HFF-Myc (cell line): ENCODE measurements around the gene C1QTNF6.

Experiments
- DNase-seq: peaks from one replicate; pipeline ENCODE4 v3.0.0-alpha.2; 2011; ENCODE audit warnings: low read depth; ENCODE audit errors: extremely low read depth
- H3K4me3 ChIP-seq: replicated peaks from 2 replicates; pipeline ENCODE4 v1.5.1; 2011; ENCODE audit warnings: low read depth, mild to moderate bottlenecking, control low read depth, low read length
- CTCF ChIP-seq: IDR thresholded peaks from 2 replicates; pipeline ENCODE4 v1.5.1; 2012; ENCODE audit warnings: mild to moderate bottlenecking, low read depth, low read length, control low read depth; ENCODE audit errors: missing control alignments

C1QTNF6 gene

GRCh38 chr22:37221424-37222333 lies 33.6 kb upstream of the C1QTNF6 start:
- TF ChIP-seq CTCF = no peak
- DNase-seq = no peak

GRCh38 chr22:37220543-37220981 lies 32.5 kb upstream of the C1QTNF6 start:
- no peak for TF ChIP-seq CTCF
- H3K4me3 ChIP-seq = no peak overlapping the region
- no peak for DNase-seq

More at GRCh38 chr22:37221424-37222333, 33.6 kb upstream of the C1QTNF6 start:
- no peak overlapping the region for H3K4me3 ChIP-seq

GRCh38 chr22:37219533-37219932 lies 31.5 kb upstream of the C1QTNF6 start:
- no peak for TF ChIP-seq CTCF
- no peak overlapping the region for H3K4me3 ChIP-seq
- no peak for DNase-seq

DNA sequence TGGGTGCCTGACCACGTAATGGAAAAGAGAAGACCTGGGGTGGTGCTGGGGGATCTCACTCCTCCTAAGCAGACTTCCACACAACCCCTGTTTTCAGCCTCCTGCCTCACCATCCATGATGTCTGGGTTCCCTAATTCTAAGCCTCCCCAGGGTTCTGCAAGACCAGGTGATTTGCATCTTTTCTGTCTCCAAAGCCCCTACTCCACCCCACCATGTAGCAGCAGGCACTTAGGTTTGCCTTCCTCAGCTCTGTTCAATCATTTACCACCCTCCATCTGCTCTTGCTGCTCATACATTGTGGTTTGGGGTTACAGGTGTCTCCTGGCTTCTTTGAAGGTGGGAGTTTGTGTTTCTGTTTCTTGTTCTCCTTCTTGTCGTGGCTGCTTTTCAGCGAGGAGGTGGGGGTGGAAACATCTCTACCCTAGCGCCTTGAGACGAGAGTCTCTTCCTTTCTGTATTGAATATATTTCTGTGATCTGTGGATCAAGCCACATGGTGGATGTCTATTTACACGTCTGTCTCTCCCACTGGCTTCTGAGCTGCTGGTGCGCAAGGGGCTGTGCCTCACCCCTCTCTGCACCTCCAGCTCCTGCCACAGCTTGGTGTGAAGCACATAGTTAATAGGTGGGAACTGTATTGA lies 30.8 kb upstream of the C1QTNF6 start:
- no peak for DNase-seq
- H3K4me3 ChIP-seq = no peak overlapping the region
- TF ChIP-seq CTCF = no peak

DNA sequence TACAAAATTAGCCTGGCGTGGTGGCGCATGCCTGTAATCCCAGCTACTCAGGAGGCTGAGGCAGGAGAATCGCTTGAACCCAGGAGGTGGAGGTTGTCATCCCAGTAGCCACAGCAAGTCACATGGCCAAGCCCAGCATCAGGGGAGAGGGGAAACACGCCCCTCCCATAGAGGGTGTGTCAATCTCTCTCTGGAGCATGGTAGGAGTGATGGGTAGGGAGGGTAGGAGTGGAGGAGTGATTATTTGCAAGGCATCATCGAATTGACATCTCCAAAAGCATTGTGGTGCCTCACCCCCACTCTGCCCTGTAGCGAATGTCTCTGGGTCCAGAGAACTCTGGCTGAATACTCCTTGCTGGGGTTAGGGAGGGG lies 30.3 kb upstream of the C1QTNF6 start:
- TF ChIP-seq CTCF = no peak
- no peak overlapping the region for H3K4me3 ChIP-seq
- DNase-seq = no peak

DNA sequence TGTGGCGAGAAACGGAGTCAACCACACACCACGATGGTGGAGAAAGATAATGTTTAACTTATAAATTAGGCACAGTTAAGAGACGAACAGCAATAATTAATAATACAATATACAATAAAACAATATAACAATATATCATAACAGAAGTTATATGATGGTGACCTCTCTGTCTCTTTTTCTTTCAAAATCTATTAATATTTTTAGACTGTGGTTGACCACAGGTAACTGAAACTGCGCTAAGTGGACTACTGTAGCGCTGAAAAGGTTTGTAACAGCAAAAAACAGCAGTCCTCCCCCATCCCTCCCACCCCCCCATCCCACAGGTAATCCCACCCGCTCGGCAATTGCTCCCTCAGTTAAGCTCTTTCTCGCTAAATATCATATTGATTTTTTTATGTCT lies 27.8 kb upstream of the C1QTNF6 start:
- no peak overlapping the region for H3K4me3 ChIP-seq
- TF ChIP-seq CTCF = no peak
- no peak for DNase-seq
